H1 (cell line): Measurements from ENCODE around the gene SIX4. TPM values are rescaled to one million over a fixed set of nuclear protein-coding genes. Genes with fewer than 3 reads are reported as not detected.

Source experiments
- BACH1 ChIP-seq: IDR thresholded peaks from 2 replicates; pipeline ENCODE4 v1.6.1; 2012; ENCODE audit warnings: low read length, improper control_type of control experiment
- BCL11A ChIP-seq, 2 experiments: IDR thresholded peaks; one replicate each; pipeline ENCODE4 v1.6.1; 2011; ENCODE audit warnings: low read depth in 2 of 2, low read length in 2 of 2, mild to moderate bottlenecking in 2 of 2
- CBX5 ChIP-seq: fragments of 300-800, 300-1000 bp; sonication (generic); IDR thresholded peaks from 2 replicates; pipeline ENCODE4 v1.7.1; 2016; ENCODE audit warnings: antibody characterized with exemption, low read length, low read depth
- CTBP2 ChIP-seq: IDR thresholded peaks from 2 replicates; pipeline ENCODE4 v1.7.0; 2011; ENCODE audit warnings: borderline replicate concordance, mild to moderate bottlenecking, moderate library complexity, mixed read lengths, low read length; ENCODE audit not compliant: insufficient read depth, insufficient read length
- CTCF ChIP-seq, 3 experiments: IDR thresholded peaks; 1 replicate in 2 of 3; 2 replicates in 1 of 3; pipeline versions ENCODE4 v1.5.1 to v1.6.1; 2011; ENCODE audit warnings: low read length in 3 of 3, mild to moderate bottlenecking in 3 of 3, inconsistent platforms in 2 of 3, low read depth in 1 of 3, moderate library complexity in 1 of 3; ENCODE audit not compliant: insufficient read depth in 1 of 3; ENCODE audit errors: control extremely low read depth in 1 of 3
- GABPA ChIP-seq: IDR thresholded peaks from 2 replicates; pipeline ENCODE4 v1.6.1; 2011; ENCODE audit warnings: mild to moderate bottlenecking, low read length, moderate library complexity, borderline replicate concordance; ENCODE audit not compliant: insufficient read depth
- MAFK ChIP-seq: IDR thresholded peaks from 2 replicates; pipeline ENCODE4 v1.6.1; 2012; ENCODE audit warnings: low read depth, mild to moderate bottlenecking, improper control_type of control experiment, low read length
- SIN3A ChIP-seq, 2 experiments: IDR thresholded peaks in 1 of 2; conservative IDR thresholded peaks in 1 of 2; 2 replicates each; pipeline ENCODE4 v1.6.1; 2011 to 2012; ENCODE audit warnings: low read length in 2 of 2, improper control_type of control experiment in 1 of 2, low read depth in 1 of 2, mild to moderate bottlenecking in 1 of 2
- SP4 ChIP-seq: IDR thresholded peaks from 2 replicates; pipeline ENCODE4 v1.6.1; 2012; ENCODE audit warnings: low read length, inconsistent platforms
- SUZ12 ChIP-seq: fragments of 200-600 bp; sonication (generic); IDR thresholded peaks from 2 replicates; pipeline ENCODE4 v1.6.1; 2012; ENCODE audit warnings: mild to moderate bottlenecking, inconsistent platforms, low read length, moderate library complexity, mixed read lengths
- TAF7 ChIP-seq: optimal IDR thresholded peaks from 2 replicates; pipeline ENCODE3; 2011; ENCODE audit warnings: low read depth, mild to moderate bottlenecking, inconsistent platforms, low read length, moderate library complexity, borderline replicate concordance
- TCF12 ChIP-seq: IDR thresholded peaks from 2 replicates; pipeline ENCODE4 v1.6.1; 2011; ENCODE audit warnings: low read depth, mild to moderate bottlenecking, low read length
- USF2 ChIP-seq: IDR thresholded peaks from 2 replicates; pipeline ENCODE4 v1.6.1; 2011; ENCODE audit warnings: low read length, improper control_type of control experiment
- polyA plus RNA-seq, 7 experiments: library from polyadenylated mRNA; depleted of rRNA in 3 of 7; stranded (reverse) in 5 of 7; unstranded in 2 of 7; fragments of >200 nt in 5 of 7; fragments of 200-250 nt in 2 of 7; gene quantifications; 1 replicate in 5 of 7; 2 replicates in 1 of 7; 4 replicates in 1 of 7; pipeline versions ENCODE4 v1.2.1 to v1.2.3, GENCODE V29; 2011 to 2013; ENCODE audit warnings: missing spikeins in 2 of 7, mixed read lengths in 2 of 7
- total RNA-seq: library from RNA; stranded (reverse); fragmentation: NEBNext Ultra II Directional; extraction: Animal tissue kit (Norgen Biotek cat#: 25700); gene quantifications from 2 replicates; pipeline ENCODE4 v1.2.1, GENCODE V29; 2021

Gene SIX4
- total and polyA plus RNA-seq, 2 of the 8 experiments (the other 6 are each of a cell fraction or from before 2014, with no cell fraction given) = 9.0 to 38.9 TPM

GRCh38 chr14:60723116-60723906 is 840 bp downstream of the SIX4 start (continued):
- TF ChIP-seq BCL11A (IDR thresholded peaks at IDR 0.05; ENCODE audit: low read depth in 2 of 2, low read length in 2 of 2) (no peak), CTCF (IDR thresholded peaks at IDR 0.05; ENCODE audit: control extremely low read depth in 1 of 3, insufficient read depth in 1 of 3, low read depth in 1 of 3, low read length in 3 of 3) (no peak), SIN3A (conservative IDR thresholded peaks at IDR 0.05 in 1 of 2, IDR thresholded peaks at IDR 0.05 in 1 of 2; ENCODE audit: low read depth in 1 of 2, low read length in 2 of 2) (no peak; a peak in 1 of 4 replicates), MAFK (no peak), BACH1 (no peak), CBX5 (no peak), CTBP2 (no peak), GABPA (no peak), TAF7 (no peak), USF2 (no peak), TCF12 (no peak), SUZ12 (no peak), SP4 (no peak)
